Activated CD8-positive, alpha-beta memory T cell treated with anti-CD3 and anti-CD28 coated beads for 24 hours (primary cell): Measurements from ENCODE around the gene POLG.

Experiments used
- DNase-seq: peaks from one replicate; pipeline ENCODE4 v3.0.0-alpha.2; 2020

POLG gene

DNA sequence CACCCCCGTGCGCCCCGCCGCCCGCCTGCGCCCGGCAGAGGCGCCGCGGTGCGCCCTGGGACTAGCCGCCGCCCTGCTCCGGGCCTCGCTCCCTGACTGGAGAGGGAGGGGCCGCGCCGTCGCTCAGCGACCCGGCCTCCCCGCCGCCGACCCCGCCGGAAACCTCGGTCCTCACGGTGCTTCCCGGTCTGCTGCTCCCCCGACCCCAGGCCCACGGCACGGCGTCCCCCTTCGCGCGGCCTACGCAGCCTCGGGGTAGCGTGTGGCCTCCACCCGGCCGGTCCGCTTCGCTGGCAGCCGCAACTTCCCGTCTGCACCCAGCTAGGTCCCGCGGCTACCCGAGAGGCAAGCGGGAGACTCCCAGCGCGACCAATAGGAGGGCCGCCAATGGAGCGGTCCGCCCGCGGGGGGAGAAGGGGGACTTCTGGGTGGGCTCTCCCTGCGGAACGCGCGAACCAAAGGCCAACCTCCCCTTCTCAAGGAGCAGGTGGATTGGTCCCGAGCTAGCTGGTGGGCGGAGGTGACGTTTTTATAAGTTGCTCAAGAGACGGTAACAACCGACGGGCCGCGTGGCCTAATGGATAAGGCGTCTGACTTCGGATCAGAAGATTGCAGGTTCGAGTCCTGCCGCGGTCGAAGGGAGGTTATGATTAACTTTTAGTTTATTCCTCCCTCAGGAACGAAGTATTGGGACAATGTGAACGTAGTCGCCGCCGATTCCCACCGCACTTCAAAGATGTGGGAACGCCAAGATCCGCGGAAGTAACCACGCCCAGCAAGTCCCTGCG lies at the start of gene POLG:
Gene POLG, minus strand, starts transcription at position 315 of the 788 bp plus-strand sequence. CDS start 1,070 bp downstream, outside the sequence.
- peak; percentile 100 for DNase-seq

GRCh38 chr15:89384176-89384604 lies 49.6 kb upstream of the POLG start:
- DNase-seq: no peak

- DNase-seq: no peak
These were observed 48.9 kb upstream of the POLG start for GRCh38 chr15:89383365-89384175.

DNA sequence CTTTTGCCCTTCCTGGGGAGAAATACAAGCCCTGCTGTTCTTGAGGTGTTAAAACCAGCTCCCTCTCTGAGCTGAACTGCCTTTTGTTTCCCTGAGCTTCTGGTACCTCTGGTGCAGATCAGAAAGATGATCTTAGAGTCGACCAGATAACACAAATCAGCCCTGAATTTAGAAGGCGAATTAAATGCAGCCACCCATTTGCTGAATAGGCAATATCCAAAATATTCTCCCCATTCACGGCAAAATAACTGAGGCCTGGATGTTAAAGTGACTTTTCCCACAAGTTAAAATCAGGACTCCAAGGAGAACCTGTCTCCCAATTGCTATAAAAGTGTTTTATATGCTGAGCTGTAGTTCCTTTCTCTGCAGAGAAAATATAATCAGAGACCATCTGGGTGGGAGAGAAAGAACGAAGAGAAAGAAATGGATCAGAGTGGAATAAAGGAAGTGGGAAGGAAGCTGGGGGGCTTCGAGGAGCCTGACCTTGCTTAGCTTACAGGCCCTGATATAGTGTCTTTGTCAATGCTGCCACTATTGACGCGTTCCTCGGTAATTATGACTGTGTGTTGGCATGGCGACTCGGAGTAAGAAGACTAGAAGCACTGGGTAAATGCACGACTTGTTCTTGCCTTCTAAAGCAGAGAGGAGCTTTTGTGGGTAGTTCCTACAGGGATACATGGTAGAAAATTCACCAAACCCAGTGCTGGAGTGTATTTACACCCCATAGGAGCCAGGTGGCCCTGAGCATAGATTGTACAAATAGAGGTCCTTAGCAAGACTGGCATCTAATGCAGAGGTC lies 47.5 kb upstream of the POLG start:
- DNase-seq: no peak

DNA sequence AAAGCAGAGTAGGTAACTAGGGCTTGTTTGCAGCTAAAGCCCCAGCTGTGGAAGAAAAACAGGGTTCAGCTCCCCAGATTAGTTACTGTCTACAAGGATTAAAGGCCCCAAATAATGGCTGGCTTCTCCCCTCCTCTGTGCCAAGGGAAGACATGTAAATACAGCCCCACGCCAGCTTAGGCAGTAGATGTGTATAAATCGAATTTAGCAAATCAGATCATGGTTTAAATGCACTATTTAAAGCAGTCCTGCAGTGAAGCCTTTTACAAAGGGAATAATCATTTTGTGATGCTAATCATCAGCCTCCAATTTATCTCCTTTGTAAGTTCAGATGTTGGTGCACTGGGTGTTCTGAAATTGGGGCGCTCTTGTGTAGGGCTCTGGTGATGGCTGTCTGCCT lies 46.7 kb upstream of the POLG start:
- no peak for DNase-seq

GRCh38 chr15:89379818-89380217 lies 45.2 kb upstream of the POLG start:
- DNase-seq: no peak

DNA sequence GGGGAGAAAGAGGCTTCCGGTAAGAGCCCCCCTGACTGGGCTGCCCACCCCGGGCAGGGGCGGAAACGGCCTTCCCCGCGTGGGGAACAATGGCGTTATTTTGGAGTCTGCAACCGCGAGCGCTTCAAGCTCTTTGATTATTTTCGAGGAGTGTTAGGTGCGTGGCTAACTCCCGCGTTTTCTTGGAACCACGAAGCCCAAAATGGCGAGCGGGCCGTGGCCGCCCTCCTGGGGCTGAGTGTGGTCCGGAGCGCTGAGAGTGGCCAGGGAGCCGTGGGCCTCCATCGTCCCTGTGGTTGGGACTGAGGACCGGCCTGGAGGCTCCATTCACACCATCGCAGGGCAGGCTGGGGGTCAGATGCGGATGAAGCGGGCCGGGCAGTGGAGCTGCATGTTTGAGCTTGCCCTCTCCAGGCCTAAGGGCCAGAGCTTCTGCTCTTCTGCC lies 44.6 kb upstream of the POLG start:
- no peak for DNase-seq

DNA sequence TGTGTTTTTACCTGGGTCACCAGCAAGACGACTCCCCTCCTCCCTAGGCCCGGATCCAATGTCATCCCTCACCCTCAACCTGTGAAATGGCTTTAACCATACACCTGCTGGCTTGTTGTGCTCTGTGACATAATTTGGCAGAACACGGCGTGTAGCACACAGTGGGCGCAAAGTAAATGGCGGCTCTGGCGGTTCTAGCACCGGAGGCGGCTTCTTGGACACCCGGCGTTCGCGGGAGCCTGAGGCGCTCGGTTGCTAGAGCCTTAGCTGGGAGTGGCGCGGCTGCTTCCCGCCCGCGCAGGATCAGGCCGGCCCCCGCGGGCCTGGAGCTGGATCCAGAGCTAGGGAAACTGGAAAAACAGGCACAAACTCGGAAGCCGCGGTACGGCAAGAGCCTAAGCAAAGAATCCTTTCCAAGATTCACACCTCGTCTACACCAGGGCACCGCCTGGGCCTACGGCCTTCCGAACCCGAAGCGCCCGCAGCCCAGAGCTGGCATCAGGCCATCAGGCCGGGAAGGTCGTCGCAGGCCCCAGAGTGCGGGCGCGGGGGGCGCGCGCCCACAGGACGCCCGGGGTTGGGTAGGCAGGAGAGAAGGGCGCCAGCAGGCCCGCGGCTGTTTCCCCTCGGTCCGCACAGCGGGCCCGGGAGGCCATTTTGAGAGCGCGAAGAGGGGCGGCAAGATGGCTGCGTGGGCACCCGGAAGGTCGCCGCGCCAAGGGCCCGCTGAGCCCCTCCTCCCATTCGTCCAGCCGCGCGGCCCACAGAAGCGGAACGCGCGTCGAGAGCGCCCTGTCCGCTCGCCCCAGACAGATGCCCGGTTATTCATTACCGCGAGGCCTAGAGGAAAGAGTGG lies 43.9 kb upstream of the POLG start:
- peak; percentile 77 for DNase-seq

- DNase-seq: no peak
These were observed 43.2 kb upstream of the POLG start for GRCh38 chr15:89377842-89378295.

GRCh38 chr15:89377024-89377841 lies 42.6 kb upstream of the POLG start:
- DNase-seq: no peak

GRCh38 chr15:89376388-89376787 lies 41.8 kb upstream of the POLG start:
- no peak for DNase-seq

GRCh38 chr15:89375093-89376005 lies 40.7 kb upstream of the POLG start:
- no peak for DNase-seq

DNA sequence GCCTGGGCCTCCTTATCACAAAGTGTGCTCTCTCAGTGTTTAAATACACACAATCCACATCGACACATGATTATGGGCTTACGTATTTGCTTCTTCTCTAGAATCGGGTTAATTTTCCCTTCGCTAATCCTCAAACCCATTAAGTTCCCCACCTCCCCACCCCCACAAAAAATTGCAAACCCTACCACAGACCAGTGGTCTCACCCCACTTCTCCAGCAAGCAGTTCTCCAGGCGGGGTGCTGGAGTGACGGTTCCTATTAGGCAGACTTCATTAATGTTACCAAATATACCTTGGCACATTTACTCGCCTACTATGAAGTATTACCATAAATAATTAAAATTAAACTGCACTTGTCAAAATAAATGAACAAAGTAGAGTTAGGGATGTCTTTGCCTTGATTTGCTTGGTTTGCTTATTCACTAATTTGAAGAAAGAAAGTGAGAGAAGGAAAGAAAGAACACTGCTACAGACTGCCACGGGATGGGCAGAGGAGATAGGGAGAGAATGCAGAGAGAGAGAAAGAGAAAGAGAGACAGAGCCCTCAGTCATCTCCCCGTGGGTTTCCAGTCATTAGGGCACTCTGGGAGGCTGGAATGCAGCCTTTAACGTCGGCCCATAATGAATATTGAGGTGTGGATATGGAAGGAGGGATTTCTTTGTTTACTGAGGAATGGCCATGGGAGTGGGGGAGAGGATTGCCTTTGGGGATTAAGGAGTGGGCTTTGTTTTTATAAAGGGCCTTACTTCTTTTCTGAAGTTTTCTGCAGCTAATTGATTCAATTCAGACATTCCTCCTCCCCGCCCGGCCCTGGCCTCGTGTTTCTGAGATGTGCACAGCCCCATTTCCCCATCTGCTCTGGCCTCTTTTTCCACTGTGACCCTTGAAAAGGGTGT lies 39.7 kb upstream of the POLG start:
- DNase-seq: no peak

GRCh38 chr15:89372069-89372935 lies 37.7 kb upstream of the POLG start:
- DNase-seq: no peak

DNA sequence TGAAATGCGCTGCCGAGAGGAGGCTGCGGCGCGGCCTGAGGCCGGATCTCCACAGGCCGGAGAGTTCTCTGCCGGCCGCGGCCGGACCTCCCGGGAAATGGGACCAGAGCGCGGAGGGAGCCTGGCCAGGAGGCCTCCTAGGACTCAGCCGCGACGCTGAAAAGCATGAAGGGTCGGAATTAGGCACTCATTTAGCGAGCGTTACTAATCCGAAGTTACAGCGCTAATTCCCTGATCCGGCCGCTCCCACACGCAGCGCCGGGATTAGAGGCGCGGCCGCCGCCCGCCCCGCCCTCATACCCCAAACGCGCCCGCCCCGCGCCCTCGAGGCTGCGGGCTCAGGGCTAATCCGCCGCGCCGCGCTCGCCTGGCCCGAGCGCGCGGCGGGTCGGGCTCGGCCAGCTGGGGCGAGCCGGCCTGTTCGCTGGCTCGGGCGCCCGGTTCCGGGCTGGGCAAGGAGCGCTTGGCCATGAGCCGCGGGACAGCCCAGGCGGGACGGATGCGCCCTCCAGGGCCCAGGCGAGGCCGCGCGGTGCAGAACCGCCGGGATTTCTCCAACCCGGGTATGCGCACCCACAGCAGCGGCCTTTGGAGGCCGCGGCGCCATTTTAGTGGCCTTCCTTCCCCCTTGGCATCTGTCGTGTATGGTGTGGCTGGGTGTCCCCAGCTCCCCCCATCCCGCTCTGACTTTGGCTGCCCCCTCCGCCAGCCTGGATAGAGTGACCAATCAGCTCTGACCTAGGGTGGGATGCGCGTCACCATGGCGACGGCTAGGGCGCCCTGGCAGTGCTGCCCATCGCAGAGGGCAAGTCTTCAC lies 36.8 kb upstream of the POLG start:
- DNase-seq: no peak

GRCh38 chr15:89370978-89371227 lies 36.3 kb upstream of the POLG start:
- no peak for DNase-seq
